Measurements from ENCODE around the gene NANS.

GRCh38 chr9:98092613-98092931 lies 36.0 kb downstream of the NANS start:
- TF ChIP-seq, protein P1, sequence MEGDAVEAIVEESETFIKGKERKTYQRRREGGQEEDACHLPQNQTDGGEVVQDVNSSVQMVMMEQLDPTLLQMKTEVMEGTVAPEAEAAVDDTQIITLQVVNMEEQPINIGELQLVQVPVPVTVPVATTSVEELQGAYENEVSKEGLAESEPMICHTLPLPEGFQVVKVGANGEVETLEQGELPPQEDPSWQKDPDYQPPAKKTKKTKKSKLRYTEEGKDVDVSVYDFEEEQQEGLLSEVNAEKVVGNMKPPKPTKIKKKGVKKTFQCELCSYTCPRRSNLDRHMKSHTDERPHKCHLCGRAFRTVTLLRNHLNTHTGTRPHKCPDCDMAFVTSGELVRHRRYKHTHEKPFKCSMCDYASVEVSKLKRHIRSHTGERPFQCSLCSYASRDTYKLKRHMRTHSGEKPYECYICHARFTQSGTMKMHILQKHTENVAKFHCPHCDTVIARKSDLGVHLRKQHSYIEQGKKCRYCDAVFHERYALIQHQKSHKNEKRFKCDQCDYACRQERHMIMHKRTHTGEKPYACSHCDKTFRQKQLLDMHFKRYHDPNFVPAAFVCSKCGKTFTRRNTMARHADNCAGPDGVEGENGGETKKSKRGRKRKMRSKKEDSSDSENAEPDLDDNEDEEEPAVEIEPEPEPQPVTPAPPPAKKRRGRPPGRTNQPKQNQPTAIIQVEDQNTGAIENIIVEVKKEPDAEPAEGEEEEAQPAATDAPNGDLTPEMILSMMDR (IDR thresholded peaks at IDR 0.05; ENCODE audit: poor library complexity, severe bottlenecking) = no peak
- TF ChIP-seq POLR2AphosphoS5 (IDR thresholded peaks at IDR 0.05) (no peak), EP300 (conservative IDR thresholded peaks at IDR 0.05; ENCODE audit: poor library complexity, severe bottlenecking) (no peak), RAD21 (conservative IDR thresholded peaks at IDR 0.05) (no peak), SMC3 (conservative IDR thresholded peaks at IDR 0.05; ENCODE audit: poor library complexity) (no peak), EZH2 (IDR thresholded peaks at IDR 0.05; ENCODE audit: borderline replicate concordance, insufficient read depth, low read length, poor library complexity, severe bottlenecking) (no peak)
